Caco-2 (cell line): Measurements from ENCODE around the gene PPP3CB. TPM values are rescaled to one million over a fixed set of nuclear protein-coding genes. Genes with fewer than 3 reads are reported as not detected.

ENCODE experiments used
- BruUV-seq: library from RNA; stranded (reverse); fragments of 400-500 nt; replicated peaks from 2 replicates; lab custom pipeline; 2021; lab: Mats Ljungman, UMichigan
- CTCF ChIA-PET: fragments of 300-600 bp; sonication (Branson Sonifier 250); formaldehyde crosslinking; loops from one replicate; lab custom pipeline; 2022; ENCODE audit warnings: antibody characterized with exemption; lab: Charles Lee
- POLR2A ChIA-PET: fragments of 300-600 bp; sonication (Branson Sonifier 250); formaldehyde crosslinking; loops from one replicate; lab custom pipeline; 2022; ENCODE audit warnings: antibody characterized with exemption; lab: Charles Lee
- DNase-seq, 2 experiments: peaks; one replicate each; pipeline versions ENCODE4 v3.0.0 to v3.0.0-alpha.2; 2020 to 2022
- H3K27me3 ChIP-seq: replicated peaks from 2 replicates; pipeline ENCODE4 v1.6.0; 2011; ENCODE audit warnings: low read length; ENCODE audit not compliant: control insufficient read depth, insufficient read depth
- H3K36me3 ChIP-seq: 2 replicates; pipeline ENCODE4 v1.5.1; 2011; ENCODE audit warnings: low read length; ENCODE audit not compliant: control insufficient read depth, insufficient read depth
- H3K4me1 ChIP-seq: fragments of 250-450 bp; sonication (Bioruptor Pico); 2 replicates; pipeline ENCODE4 v1.5.1; 2020; ENCODE audit warnings: mild to moderate bottlenecking
- H3K4me3 ChIP-seq: 2 replicates; pipeline ENCODE4 v1.5.1; 2011; ENCODE audit warnings: low read depth, mild to moderate bottlenecking, control low read depth, low read length
- H3K9me3 ChIP-seq: fragments of 250-450 bp; sonication (Bioruptor Pico); 2 replicates; pipeline ENCODE4 v1.5.1; 2020; ENCODE audit warnings: mild to moderate bottlenecking, moderate library complexity
- H3K27ac Mint-ChIP-seq: one replicate; pipeline ENCODE4 v1.8.0; 2022; ENCODE audit warnings: mixed read lengths; ENCODE audit not compliant: unreplicated experiment
- H3K27me3 Mint-ChIP-seq: one replicate; pipeline ENCODE4 v1.8.0; 2022; ENCODE audit warnings: mixed read lengths; ENCODE audit not compliant: insufficient read depth, unreplicated experiment
- H3K36me3 Mint-ChIP-seq: one replicate; pipeline ENCODE4 v1.8.0; 2022; ENCODE audit warnings: mild to moderate bottlenecking, mixed read lengths; ENCODE audit not compliant: insufficient read depth, unreplicated experiment
- H3K4me1 Mint-ChIP-seq: one replicate; pipeline ENCODE4 v1.8.0; 2022; ENCODE audit warnings: low read depth, mixed read lengths; ENCODE audit not compliant: unreplicated experiment
- H3K4me3 Mint-ChIP-seq: one replicate; pipeline ENCODE4 v1.8.0; 2022; ENCODE audit warnings: mild to moderate bottlenecking, moderate library complexity, mixed read lengths; ENCODE audit not compliant: unreplicated experiment
- H3K9me3 Mint-ChIP-seq: one replicate; pipeline ENCODE4 v1.8.0; 2022; ENCODE audit warnings: mixed read lengths; ENCODE audit not compliant: unreplicated experiment
- intact Hi-C: fragments of 100-400 bp; cut with micrococcal nuclease; formaldehyde crosslinking; loops from one replicate; pipeline ENCODE4 v1.10.0; 2022; ENCODE audit not compliant: unreplicated experiment
- total RNA-seq: library from RNA; stranded (reverse); gene quantifications from 2 replicates; pipeline ENCODE4 v1.2.3, GENCODE V29; 2022
- TF ChIP-seq, protein P1 (sequence below), 2 experiments: fragments of 200-600 bp in 1 of 2; IDR thresholded peaks; 1 replicate in 1 of 2; 2 replicates in 1 of 2; pipeline versions ENCODE4 v1.5.1 to v1.8.0; 2011 to 2022; ENCODE audit warnings: antibody characterized with exemption in 1 of 2, control low read depth in 1 of 2, inconsistent platforms in 1 of 2, low read depth in 1 of 2, low read length in 1 of 2, mild to moderate bottlenecking in 1 of 2, moderate library complexity in 1 of 2; ENCODE audit not compliant: insufficient read depth in 1 of 2, severe bottlenecking in 1 of 2, unreplicated experiment in 1 of 2

Gene PPP3CB
- total RNA-seq, 1 experiment from 2014 or later = 41.5 TPM

DNA sequence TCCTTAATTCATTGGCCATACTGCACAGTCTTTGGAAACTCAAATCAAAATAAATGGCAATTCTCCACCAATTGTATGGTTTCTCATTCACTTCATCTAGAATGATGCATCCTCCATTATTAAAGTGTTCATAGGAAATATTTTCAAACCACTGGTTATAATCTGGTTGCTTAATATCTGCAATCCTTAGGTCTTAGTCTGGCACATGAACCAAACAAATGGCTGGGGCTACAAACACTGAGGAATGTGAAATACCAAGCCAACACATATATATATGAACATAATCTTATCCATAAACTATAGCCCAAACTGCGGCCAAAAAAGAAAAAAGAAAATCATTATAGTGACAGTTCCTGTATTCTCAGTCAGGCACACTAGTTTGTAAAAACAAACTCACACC is 56.8 kb downstream of the PPP3CB start:
- no peaks in the 10 kb centered on the region for H3K9me3 ChIP-seq
- Mint-ChIP-seq H3K9me3 (no peaks in the 10 kb centered on the region), H3K27me3 (no peaks in the 10 kb centered on the region), H3K4me3 (no peak overlapping the region), H3K4me1 (peaks cover under 1% of the 10 kb centered on the region), H3K27ac (no peak overlapping the region), H3K36me3 (peaks cover 16% of the 10 kb centered on the region)
- POLR2A ChIA-PET = no interaction called here
- intact Hi-C loops = no loop called here
- no peaks in the 10 kb centered on the region for H3K4me1 ChIP-seq
- no peaks in the 10 kb centered on the region for H3K27me3 ChIP-seq
- no peak for DNase-seq
- no peak overlapping the region for H3K4me3 ChIP-seq
- BruUV-seq = no TSS peak
- TF ChIP-seq, protein P1, sequence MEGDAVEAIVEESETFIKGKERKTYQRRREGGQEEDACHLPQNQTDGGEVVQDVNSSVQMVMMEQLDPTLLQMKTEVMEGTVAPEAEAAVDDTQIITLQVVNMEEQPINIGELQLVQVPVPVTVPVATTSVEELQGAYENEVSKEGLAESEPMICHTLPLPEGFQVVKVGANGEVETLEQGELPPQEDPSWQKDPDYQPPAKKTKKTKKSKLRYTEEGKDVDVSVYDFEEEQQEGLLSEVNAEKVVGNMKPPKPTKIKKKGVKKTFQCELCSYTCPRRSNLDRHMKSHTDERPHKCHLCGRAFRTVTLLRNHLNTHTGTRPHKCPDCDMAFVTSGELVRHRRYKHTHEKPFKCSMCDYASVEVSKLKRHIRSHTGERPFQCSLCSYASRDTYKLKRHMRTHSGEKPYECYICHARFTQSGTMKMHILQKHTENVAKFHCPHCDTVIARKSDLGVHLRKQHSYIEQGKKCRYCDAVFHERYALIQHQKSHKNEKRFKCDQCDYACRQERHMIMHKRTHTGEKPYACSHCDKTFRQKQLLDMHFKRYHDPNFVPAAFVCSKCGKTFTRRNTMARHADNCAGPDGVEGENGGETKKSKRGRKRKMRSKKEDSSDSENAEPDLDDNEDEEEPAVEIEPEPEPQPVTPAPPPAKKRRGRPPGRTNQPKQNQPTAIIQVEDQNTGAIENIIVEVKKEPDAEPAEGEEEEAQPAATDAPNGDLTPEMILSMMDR (IDR thresholded peaks at IDR 0.05; ENCODE audit: insufficient read depth in 1 of 2, low read depth in 1 of 2, low read length in 1 of 2, severe bottlenecking in 1 of 2, unreplicated experiment in 1 of 2) = no peak
- H3K36me3 ChIP-seq = peaks cover 4% of the 10 kb centered on the region
- CTCF ChIA-PET = no interaction called here

DNA sequence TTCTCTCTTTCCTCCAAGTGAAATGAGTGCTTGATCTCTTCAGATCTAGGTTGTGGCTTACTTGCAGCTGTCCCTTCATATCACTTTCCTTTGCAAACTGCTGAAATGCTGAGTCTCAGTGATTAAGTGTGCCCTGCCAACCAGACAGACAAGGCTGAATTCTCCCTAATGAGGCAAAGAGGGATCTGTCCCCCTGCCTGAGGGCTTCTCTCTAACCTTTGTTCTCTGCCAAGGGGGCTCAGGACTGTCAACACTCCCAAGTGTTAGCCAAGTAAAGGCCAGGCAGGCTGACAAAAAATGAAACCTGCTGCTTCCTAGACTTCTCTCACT is 62.3 kb downstream of the PPP3CB start, which contains the start of gene MSS51:
Gene MSS51 (minus strand): TSS at position 24 of the 330 bp plus-strand sequence. CDS start 5,277 bp downstream, outside the sequence.
- Mint-ChIP-seq H3K27me3 (no peaks in the 10 kb centered on the region), H3K9me3 (no peaks in the 10 kb centered on the region), H3K27ac (no peak within 1 kb of the TSS), H3K36me3 (no peaks in the 10 kb centered on the region), H3K4me1 (peaks cover 13% of the 10 kb centered on the region), H3K4me3 (no peak within 1 kb of the TSS)
- ChIA-PET CTCF (interaction anchor here (0.6 kb wide), 1 partner anchor 276 kb away, joined by 3 read pairs; no protein-coding TSS in a partner anchor), POLR2A (no interaction called here)
- Histone ChIP-seq H3K36me3 (peaks cover 4% of the 10 kb centered on the region), H3K27me3 (no peaks in the 10 kb centered on the region), H3K4me3 (no peak within 1 kb of the TSS), H3K4me1 (peaks cover 10% of the 10 kb centered on the region; the same call in 1 of the 2 replicates), H3K9me3 (no peaks in the 10 kb centered on the region)
- TF ChIP-seq, protein P1 (IDR thresholded peaks at IDR 0.05; ENCODE audit: insufficient read depth in 1 of 2, low read depth in 1 of 2, low read length in 1 of 2, severe bottlenecking in 1 of 2, unreplicated experiment in 1 of 2) = no peak
- intact Hi-C loops = no loop called here
- no peak for DNase-seq
- BruUV-seq = no TSS peak

DNA sequence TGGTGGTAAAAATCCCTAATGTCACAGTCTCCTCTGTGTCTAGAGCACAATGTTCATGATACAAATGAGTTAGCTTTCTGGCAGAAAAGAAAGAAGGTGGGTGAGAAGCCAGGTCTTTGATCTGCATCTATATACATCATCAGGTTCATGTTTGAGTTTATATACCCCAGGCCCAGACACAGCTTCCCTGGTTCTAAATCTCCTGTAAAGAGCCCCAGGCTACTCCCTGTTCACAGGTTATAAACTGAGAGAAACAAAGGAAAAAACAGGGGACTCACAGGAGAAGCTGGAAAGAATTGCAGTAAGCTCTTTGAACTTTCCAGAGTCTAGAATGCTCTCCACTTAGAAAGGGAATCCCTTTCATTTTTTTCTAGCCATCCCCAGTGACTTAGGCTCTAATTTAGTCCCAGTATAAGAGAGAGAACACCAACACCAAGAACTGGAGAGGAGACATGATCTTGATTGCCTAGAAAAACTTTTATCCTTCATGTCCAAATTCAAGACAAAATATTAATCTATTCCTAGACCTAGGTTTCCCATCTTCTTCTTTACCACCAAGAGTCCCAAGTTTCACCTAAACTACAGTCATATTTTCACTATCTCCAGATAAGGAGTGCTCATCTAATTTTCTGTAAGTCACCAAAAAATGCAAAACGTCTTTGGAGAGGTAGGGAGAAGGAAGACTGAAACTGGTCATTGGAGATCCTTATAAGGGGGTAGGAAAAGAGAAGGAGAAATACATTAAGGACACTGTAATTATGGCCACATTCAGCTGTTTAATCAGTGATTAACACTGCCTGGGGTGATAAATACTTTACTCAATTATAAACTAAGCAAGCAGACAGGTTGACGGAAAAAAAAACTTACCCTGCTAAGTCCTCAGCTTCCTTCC is 62.9 kb downstream of the PPP3CB start:
- H3K4me1 Mint-ChIP-seq = peaks cover 13% of the 10 kb centered on the region
- intact Hi-C loops = no loop called here
- TF ChIP-seq, protein P1 (IDR thresholded peaks at IDR 0.05; ENCODE audit: insufficient read depth in 1 of 2, low read depth in 1 of 2, low read length in 1 of 2, severe bottlenecking in 1 of 2, unreplicated experiment in 1 of 2) = no peak
- no peaks in the 10 kb centered on the region for H3K9me3 Mint-ChIP-seq
- no peak overlapping the region for H3K4me3 Mint-ChIP-seq
- Histone ChIP-seq H3K36me3 (peaks cover 2% of the 10 kb centered on the region), H3K9me3 (no peaks in the 10 kb centered on the region), H3K4me3 (no peak overlapping the region), H3K27me3 (no peaks in the 10 kb centered on the region), H3K4me1 (peaks cover 10% of the 10 kb centered on the region; the same call in 1 of the 2 replicates)
- CTCF ChIA-PET = no interaction called here
- H3K27ac Mint-ChIP-seq = no peak overlapping the region
- no peaks in the 10 kb centered on the region for H3K27me3 Mint-ChIP-seq
- DNase-seq = no peak
- POLR2A ChIA-PET = interaction anchor here (0.9 kb wide), 1 partner anchor 12 kb away, joined by 3 read pairs; no protein-coding TSS in a partner anchor
- no TSS peak for BruUV-seq
- no peaks in the 10 kb centered on the region for H3K36me3 Mint-ChIP-seq
